Panc1 (cell line): Measurements from ENCODE around the gene OR2AJ1. TPM values are rescaled to one million over a fixed set of nuclear protein-coding genes. Genes with fewer than 3 reads are reported as not detected.

Experiments used
- ATAC-seq: fragments of 200-7000 bp; cut with Tn5 transposase; 2 replicates; pipeline ENCODE4 v1.9.1; 2020; ENCODE audit warnings: mild to moderate bottlenecking, moderate library complexity
- BruUV-seq: library from RNA; stranded (reverse); fragments of 400-500 nt; replicated peaks from 2 replicates; lab custom pipeline; 2021; lab: Mats Ljungman, UMichigan
- CTCF ChIA-PET: fragments of 300-600 bp; sonication (Branson Sonifier 250); formaldehyde crosslinking; loops from one replicate; lab custom pipeline; 2022; ENCODE audit warnings: antibody characterized with exemption; lab: Charles Lee
- POLR2A ChIA-PET: fragments of 300-600 bp; sonication (Branson Sonifier 250); formaldehyde crosslinking; loops from one replicate; lab custom pipeline; 2022; ENCODE audit warnings: antibody characterized with exemption; lab: Charles Lee
- DNase-seq: peaks from one replicate; pipeline ENCODE4 v3.0.0-alpha.2; 2010; ENCODE audit warnings: low read depth, low spot score
- H3K27ac ChIP-seq: 2 replicates; pipeline ENCODE4 v1.5.1; 2011; ENCODE audit warnings: mild to moderate bottlenecking, low read length, inconsistent platforms
- H3K27me3 ChIP-seq: fragments of 200-500 bp; sonication (Bioruptor generic); 2 replicates; pipeline ENCODE4 v1.6.0; 2014; ENCODE audit warnings: low read length, inconsistent platforms; ENCODE audit not compliant: control insufficient read depth, insufficient read depth
- H3K36me3 ChIP-seq: fragments of 200-500 bp; sonication (Bioruptor generic); 2 replicates; pipeline ENCODE4 v1.5.1; 2014; ENCODE audit warnings: inconsistent platforms, mild to moderate bottlenecking, low read length, moderate library complexity; ENCODE audit not compliant: control insufficient read depth, insufficient read depth
- H3K4me1 ChIP-seq: 2 replicates; pipeline ENCODE4 v1.5.1; 2011; ENCODE audit warnings: inconsistent platforms, mild to moderate bottlenecking, low read length, moderate library complexity; ENCODE audit not compliant: control insufficient read depth, insufficient read depth
- H3K4me3 ChIP-seq, 2 experiments: 2 replicates each; pipeline ENCODE4 v1.5.1; 2011 to 2012; ENCODE audit warnings: low read depth in 2 of 2, low read length in 2 of 2, mild to moderate bottlenecking in 2 of 2, inconsistent platforms in 1 of 2, moderate library complexity in 1 of 2
- H3K9me3 ChIP-seq: fragments of 200-500 bp; sonication (Bioruptor generic); 2 replicates; pipeline ENCODE4 v1.5.1; 2014; ENCODE audit warnings: low read depth, mild to moderate bottlenecking, inconsistent platforms, low read length, moderate library complexity; ENCODE audit not compliant: control insufficient read depth, insufficient read depth
- POLR2AphosphoS5 ChIP-seq: IDR thresholded peaks from 2 replicates; pipeline ENCODE4 v1.6.1; 2012; ENCODE audit warnings: mild to moderate bottlenecking, low read depth, low read length, moderate library complexity
- SIN3A ChIP-seq: IDR thresholded peaks from 2 replicates; pipeline ENCODE4 v1.6.1; 2012; ENCODE audit warnings: low read depth, mild to moderate bottlenecking, low read length, moderate library complexity, borderline replicate concordance; ENCODE audit not compliant: insufficient read depth
- TCF7L2 ChIP-seq: IDR thresholded peaks from 2 replicates; pipeline ENCODE4 v1.6.1; 2011; ENCODE audit warnings: mild to moderate bottlenecking, low read depth, low read length, inconsistent platforms
- in situ Hi-C: cut with HindIII; loops from 2 replicates; pipeline ENCODE4 v1.10.0; 2016; ENCODE audit warnings: low sequenced_read_pairs, low pct_unique_long_range_greater_than_20kb
- intact Hi-C: fragments of 100-400 bp; cut with micrococcal nuclease; formaldehyde crosslinking; loops from one replicate; pipeline ENCODE4 v1.10.0; 2022; ENCODE audit not compliant: unreplicated experiment
- total RNA-seq: library from RNA; stranded (reverse); gene quantifications from one replicate; pipeline ENCODE4 v1.2.1, GENCODE V29; 2021; ENCODE audit not compliant: unreplicated experiment
- TF ChIP-seq, protein P1 (sequence below): fragments of 450-650 bp; IDR thresholded peaks from 2 replicates; pipeline ENCODE4 v1.5.1; 2017; ENCODE audit warnings: mild to moderate bottlenecking
- TF ChIP-seq, protein P2 (sequence below), 2 experiments: IDR thresholded peaks; 2 replicates each; pipeline ENCODE4 v1.6.1; 2011 to 2012; ENCODE audit warnings: low read depth in 2 of 2, control low read depth in 1 of 2, low read length in 1 of 2, mild to moderate bottlenecking in 1 of 2, moderate library complexity in 1 of 2; ENCODE audit not compliant: insufficient read depth in 1 of 2

OR2AJ1 gene
- total RNA-seq, 1 experiment from 2014 or later = not detected

DNA sequence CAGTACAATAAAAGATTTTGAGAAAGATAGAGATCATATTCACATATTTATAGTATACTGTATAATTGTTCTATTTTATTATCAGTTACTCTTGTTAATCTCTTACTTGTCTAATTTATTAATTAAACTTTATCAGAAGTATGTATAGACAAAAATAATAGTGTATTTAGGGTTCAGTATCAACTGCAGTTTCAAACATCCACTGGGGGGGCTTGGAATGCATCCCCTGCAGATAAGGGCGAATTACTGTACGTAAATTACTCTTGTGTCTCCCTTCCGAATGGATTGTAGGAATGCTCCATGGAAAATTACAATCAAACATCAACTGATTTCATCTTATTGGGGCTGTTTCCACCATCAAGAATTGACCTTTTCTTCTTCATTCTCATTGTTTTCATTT lies 23.9 kb downstream of the OR2AJ1 start, which contains the start of gene OR2L8:
Gene OR2L8, plus strand, starts transcription at position 301 of the 400 bp plus-strand sequence. Its CDS starts 0 bp downstream, at position 301.
- in situ Hi-C loops (no loop called here), intact Hi-C loops (no loop called here)
- BruUV-seq = no TSS peak
- POLR2A ChIA-PET = no interaction called here
- Histone ChIP-seq H3K9me3 (no peaks in the 10 kb centered on the region), H3K27ac (no peak within 1 kb of the TSS), H3K4me3 (no peak within 1 kb of the TSS), H3K27me3 (no peaks in the 10 kb centered on the region), H3K36me3 (no peaks in the 10 kb centered on the region), H3K4me1 (no peaks in the 10 kb centered on the region)
- TF ChIP-seq POLR2AphosphoS5 (no peak), SIN3A (no peak), TCF7L2 (no peak)
- TF ChIP-seq, protein P1, sequence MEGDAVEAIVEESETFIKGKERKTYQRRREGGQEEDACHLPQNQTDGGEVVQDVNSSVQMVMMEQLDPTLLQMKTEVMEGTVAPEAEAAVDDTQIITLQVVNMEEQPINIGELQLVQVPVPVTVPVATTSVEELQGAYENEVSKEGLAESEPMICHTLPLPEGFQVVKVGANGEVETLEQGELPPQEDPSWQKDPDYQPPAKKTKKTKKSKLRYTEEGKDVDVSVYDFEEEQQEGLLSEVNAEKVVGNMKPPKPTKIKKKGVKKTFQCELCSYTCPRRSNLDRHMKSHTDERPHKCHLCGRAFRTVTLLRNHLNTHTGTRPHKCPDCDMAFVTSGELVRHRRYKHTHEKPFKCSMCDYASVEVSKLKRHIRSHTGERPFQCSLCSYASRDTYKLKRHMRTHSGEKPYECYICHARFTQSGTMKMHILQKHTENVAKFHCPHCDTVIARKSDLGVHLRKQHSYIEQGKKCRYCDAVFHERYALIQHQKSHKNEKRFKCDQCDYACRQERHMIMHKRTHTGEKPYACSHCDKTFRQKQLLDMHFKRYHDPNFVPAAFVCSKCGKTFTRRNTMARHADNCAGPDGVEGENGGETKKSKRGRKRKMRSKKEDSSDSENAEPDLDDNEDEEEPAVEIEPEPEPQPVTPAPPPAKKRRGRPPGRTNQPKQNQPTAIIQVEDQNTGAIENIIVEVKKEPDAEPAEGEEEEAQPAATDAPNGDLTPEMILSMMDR = no peak
- TF ChIP-seq, protein P2, sequence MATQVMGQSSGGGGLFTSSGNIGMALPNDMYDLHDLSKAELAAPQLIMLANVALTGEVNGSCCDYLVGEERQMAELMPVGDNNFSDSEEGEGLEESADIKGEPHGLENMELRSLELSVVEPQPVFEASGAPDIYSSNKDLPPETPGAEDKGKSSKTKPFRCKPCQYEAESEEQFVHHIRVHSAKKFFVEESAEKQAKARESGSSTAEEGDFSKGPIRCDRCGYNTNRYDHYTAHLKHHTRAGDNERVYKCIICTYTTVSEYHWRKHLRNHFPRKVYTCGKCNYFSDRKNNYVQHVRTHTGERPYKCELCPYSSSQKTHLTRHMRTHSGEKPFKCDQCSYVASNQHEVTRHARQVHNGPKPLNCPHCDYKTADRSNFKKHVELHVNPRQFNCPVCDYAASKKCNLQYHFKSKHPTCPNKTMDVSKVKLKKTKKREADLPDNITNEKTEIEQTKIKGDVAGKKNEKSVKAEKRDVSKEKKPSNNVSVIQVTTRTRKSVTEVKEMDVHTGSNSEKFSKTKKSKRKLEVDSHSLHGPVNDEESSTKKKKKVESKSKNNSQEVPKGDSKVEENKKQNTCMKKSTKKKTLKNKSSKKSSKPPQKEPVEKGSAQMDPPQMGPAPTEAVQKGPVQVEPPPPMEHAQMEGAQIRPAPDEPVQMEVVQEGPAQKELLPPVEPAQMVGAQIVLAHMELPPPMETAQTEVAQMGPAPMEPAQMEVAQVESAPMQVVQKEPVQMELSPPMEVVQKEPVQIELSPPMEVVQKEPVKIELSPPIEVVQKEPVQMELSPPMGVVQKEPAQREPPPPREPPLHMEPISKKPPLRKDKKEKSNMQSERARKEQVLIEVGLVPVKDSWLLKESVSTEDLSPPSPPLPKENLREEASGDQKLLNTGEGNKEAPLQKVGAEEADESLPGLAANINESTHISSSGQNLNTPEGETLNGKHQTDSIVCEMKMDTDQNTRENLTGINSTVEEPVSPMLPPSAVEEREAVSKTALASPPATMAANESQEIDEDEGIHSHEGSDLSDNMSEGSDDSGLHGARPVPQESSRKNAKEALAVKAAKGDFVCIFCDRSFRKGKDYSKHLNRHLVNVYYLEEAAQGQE (IDR thresholded peaks at IDR 0.05; ENCODE audit: insufficient read depth in 1 of 2, low read depth in 2 of 2, low read length in 1 of 2) = no peak
- CTCF ChIA-PET = no interaction called here
- DNase-seq (no peak), ATAC-seq (no peak)

DNA sequence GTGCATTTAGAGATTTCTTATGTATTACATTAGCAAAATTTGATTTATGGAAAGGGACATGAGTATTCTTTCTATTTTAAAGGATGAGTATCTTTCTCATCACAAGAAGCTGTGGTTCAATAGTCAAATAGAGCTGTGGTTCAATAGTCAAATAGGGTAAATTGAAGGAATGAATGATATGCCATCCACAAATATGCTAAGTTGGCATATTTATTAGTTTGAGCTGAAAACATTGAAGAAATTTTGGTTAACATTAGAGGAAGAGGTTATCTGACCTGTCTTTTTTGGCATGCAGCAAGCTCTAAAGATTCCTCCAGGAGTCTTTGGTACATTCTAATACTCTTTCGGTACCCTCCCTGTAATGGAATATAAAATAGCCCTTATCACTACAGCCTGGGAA lies 28.7 kb downstream of the OR2AJ1 start:
- BruUV-seq = no TSS peak
- TF ChIP-seq, protein P2 (IDR thresholded peaks at IDR 0.05; ENCODE audit: insufficient read depth in 1 of 2, low read depth in 2 of 2, low read length in 1 of 2) = no peak
- TF ChIP-seq POLR2AphosphoS5 (no peak), TCF7L2 (no peak), SIN3A (no peak)
- TF ChIP-seq, protein P1 = no peak
- ChIA-PET POLR2A (no interaction called here), CTCF (no interaction called here)
- Histone ChIP-seq H3K27ac (no peak overlapping the region), H3K27me3 (no peaks in the 10 kb centered on the region), H3K36me3 (no peaks in the 10 kb centered on the region), H3K9me3 (no peaks in the 10 kb centered on the region), H3K4me1 (no peaks in the 10 kb centered on the region), H3K4me3 (no peak overlapping the region)
- ATAC-seq (no peak), DNase-seq (no peak)
- in situ Hi-C loops = no loop called here
- intact Hi-C loops = no loop called here
